B cell (primary cell): ENCODE measurements around the gene SKIC8. TPM values are rescaled to one million over a fixed set of nuclear protein-coding genes. Genes with fewer than 3 reads are reported as not detected.

Experiments used
- ATAC-seq: fragments of 200-7000 bp; cut with Tn5 transposase; one replicate; pipeline ENCODE4 v1.10.0; 2021; ENCODE audit warnings: low read depth, mild to moderate bottlenecking, moderate number of reproducible peaks, moderate library complexity
- CTCF ChIA-PET: fragments of 350-600 bp; sonication (Branson Sonifier 250); formaldehyde crosslinking; loops from one replicate; lab custom pipeline; 2021; ENCODE audit warnings: antibody characterized with exemption, inconsistent platforms; lab: Charles Lee
- POLR2A ChIA-PET: fragments of 350-600 bp; sonication (Branson Sonifier 250); formaldehyde crosslinking; loops from one replicate; lab custom pipeline; 2021; ENCODE audit warnings: antibody characterized with exemption; lab: Charles Lee
- DNase-seq: peaks from one replicate; pipeline ENCODE4 v3.0.0; 2013
- H2AFZ ChIP-seq: 2 replicates; pipeline ENCODE4 v1.6.1; 2012; ENCODE audit warnings: mild to moderate bottlenecking, low read depth, low read length; ENCODE audit not compliant: insufficient read depth, poor library complexity, severe bottlenecking
- H3K27ac ChIP-seq, 2 donors: 1 replicate in 1 of 2; 2 replicates in 1 of 2; pipeline ENCODE4 v1.5.1; 2012 to 2013; ENCODE audit warnings: low read length in 2 of 2, mild to moderate bottlenecking in 2 of 2, moderate library complexity in 1 of 2
- H3K27me3 ChIP-seq, 4 experiments: fragments of 200-600 bp in 1 of 4; sonication (generic) in 1 of 4; replicated peaks in 1 of 4; 1 replicate in 2 of 4; 2 replicates in 2 of 4; pipeline versions ENCODE4 v1.6.1 to v1.7.0; 2013 to 2016; ENCODE audit warnings: low read length in 3 of 4, mild to moderate bottlenecking in 2 of 4, mixed read lengths in 1 of 4, moderate library complexity in 1 of 4; ENCODE audit not compliant: insufficient read depth in 4 of 4, control insufficient read depth in 3 of 4; ENCODE audit errors: control extremely low read depth in 1 of 4
- H3K36me3 ChIP-seq, 2 experiments: replicated peaks in 1 of 2; 1 replicate in 1 of 2; 2 replicates in 1 of 2; pipeline versions ENCODE4 v1.6.1 to v1.7.1; 2013; ENCODE audit warnings: low read length in 1 of 2; ENCODE audit not compliant: insufficient read depth in 2 of 2, control insufficient read depth in 1 of 2; ENCODE audit errors: control extremely low read depth in 1 of 2, extremely low read depth in 1 of 2
- H3K4me1 ChIP-seq, 2 donors: fragments of 200-600 bp in 1 of 2; sonication (generic) in 1 of 2; 1 replicate in 1 of 2; 2 replicates in 1 of 2; pipeline versions ENCODE4 v1.5.1 to v1.6.1; 2013 to 2017; ENCODE audit warnings: low read length in 2 of 2; ENCODE audit not compliant: control insufficient read depth in 2 of 2, insufficient read depth in 2 of 2
- H3K4me2 ChIP-seq: replicated peaks from 2 replicates; pipeline ENCODE3; 2012; ENCODE audit warnings: mild to moderate bottlenecking, low read depth, low read length; ENCODE audit not compliant: poor library complexity, severe bottlenecking
- H3K4me3 ChIP-seq, 5 experiments: fragments of 200-600 bp in 1 of 5; sonication (generic) in 1 of 5; 1 replicate in 3 of 5; 2 replicates in 2 of 5; pipeline versions ENCODE4 v1.5.1 to v1.7.0; 2011 to 2016; ENCODE audit warnings: low read length in 4 of 5, mild to moderate bottlenecking in 4 of 5, low read depth in 2 of 5, control low read depth in 1 of 5, moderate library complexity in 1 of 5; ENCODE audit not compliant: insufficient read depth in 1 of 5; ENCODE audit errors: control extremely low read depth in 1 of 5, extremely low read depth in 1 of 5
- H3K79me2 ChIP-seq: fragments of 200-600 bp; sonication (generic); one replicate; pipeline ENCODE4 v1.6.0; 2016; ENCODE audit warnings: low read length; ENCODE audit not compliant: control insufficient read depth, insufficient read depth
- H3K9ac ChIP-seq: fragments of 200-600 bp; sonication (generic); 2 replicates; pipeline ENCODE4 v1.6.1; 2017; ENCODE audit warnings: mild to moderate bottlenecking, low read length, moderate library complexity
- H3K9me3 ChIP-seq, 3 donors: one replicate each; pipeline versions ENCODE4 v1.6.1 to v1.7.1; 2013; ENCODE audit warnings: low read length in 2 of 3; ENCODE audit not compliant: control insufficient read depth in 2 of 3, insufficient read depth in 1 of 3; ENCODE audit errors: control extremely low read depth in 1 of 3
- H4K20me1 ChIP-seq: 2 replicates; pipeline ENCODE4 v1.6.0; 2012; ENCODE audit warnings: mild to moderate bottlenecking, low read length; ENCODE audit not compliant: insufficient read depth, control insufficient read depth, poor library complexity, severe bottlenecking
- H3K27ac Mint-ChIP-seq: one replicate; pipeline ENCODE4 v1.8.0; 2021; ENCODE audit warnings: mixed read lengths
- H3K27me3 Mint-ChIP-seq: one replicate; pipeline ENCODE4 v1.8.0; 2021; ENCODE audit warnings: mixed read lengths
- H3K4me1 Mint-ChIP-seq: one replicate; pipeline ENCODE4 v1.8.0; 2021; ENCODE audit warnings: mixed read lengths
- H3K4me3 Mint-ChIP-seq: one replicate; pipeline ENCODE4 v1.8.0; 2021; ENCODE audit warnings: mixed read lengths
- H3K9me3 Mint-ChIP-seq: one replicate; pipeline ENCODE4 v1.8.0; 2022; ENCODE audit warnings: mixed read lengths; ENCODE audit not compliant: insufficient read depth
- CTCF ChIP-seq: fragments of 200-600 bp; IDR thresholded peaks from one replicate; pipeline ENCODE4 v1.8.0; 2022; ENCODE audit warnings: antibody characterized with exemption, mild to moderate bottlenecking
- EZH2 ChIP-seq: IDR thresholded peaks from 2 replicates; pipeline ENCODE4 v1.6.1; 2012; ENCODE audit warnings: borderline replicate concordance, low read depth, mild to moderate bottlenecking, moderate library complexity, low read length; ENCODE audit not compliant: insufficient read depth, poor library complexity, severe bottlenecking
- WGBS: methylation state at CpG from one replicate; pipeline ENCODE4 v1.1.5; 2013; ENCODE audit warnings: missing lambda C conversion rate; ENCODE audit not compliant: insufficient coverage; 5-methylcytosine and 5-hydroxymethylcytosine counted together
- intact Hi-C: fragments of 100-400 bp; cut with micrococcal nuclease; formaldehyde crosslinking; loops from one replicate; pipeline ENCODE4 v1.10.0; 2022
- polyA plus RNA-seq: library from polyadenylated mRNA; depleted of rRNA; stranded (reverse); fragments of >200 nt; gene quantifications from 2 replicates; pipeline ENCODE4 v1.2.3, GENCODE V29; 2012
- total RNA-seq, 2 donors: library from RNA; stranded (reverse); fragments of 120-200 nt in 1 of 2; gene quantifications; 1 replicate in 1 of 2; 2 replicates in 1 of 2; pipeline versions ENCODE4 v1.2.3 to v1.2.4, GENCODE V29; 2013 to 2022

SKIC8 gene
- total and polyA plus RNA-seq, 2 donors (not counting 1 experiment from before 2014, with no cell fraction given) = 31.9 to 40.2 TPM

GRCh38 chr15:78272776-78273175 lies 26.6 kb downstream of the SKIC8 start:
- Histone ChIP-seq H3K4me3 (no peak overlapping the region), H2AFZ (no peak overlapping the region), H3K27me3 (no peaks in the 10 kb centered on the region), H3K79me2 (no peaks in the 10 kb centered on the region), H4K20me1 (no peaks in the 10 kb centered on the region), H3K4me1 (no peaks in the 10 kb centered on the region), H3K9ac (no peak overlapping the region), H3K27ac (no peak overlapping the region), H3K9me3 (no peaks in the 10 kb centered on the region), H3K4me2 (no peak overlapping the region), H3K36me3 (no peaks in the 10 kb centered on the region)
- intact Hi-C loops = no loop called here
- no peaks in the 10 kb centered on the region for H3K9me3 Mint-ChIP-seq
- no peaks in the 10 kb centered on the region for H3K27me3 Mint-ChIP-seq
- no peak overlapping the region for H3K4me3 Mint-ChIP-seq
- no peak for ATAC-seq
- no peak overlapping the region for H3K27ac Mint-ChIP-seq
- H3K4me1 Mint-ChIP-seq = no peaks in the 10 kb centered on the region
- no peak for TF ChIP-seq EZH2
- TF ChIP-seq CTCF = no peak
- ChIA-PET CTCF (interaction anchor here (0.8 kb wide), 1 partner anchor 32 kb away, joined by 4 read pairs; no protein-coding TSS in a partner anchor), POLR2A (no interaction called here)
- 100% methylated on average over 1 of the region's 3 CpGs for WGBS
- DNase-seq = no peak

- H4K20me1 ChIP-seq = no peaks in the 10 kb centered on the region
- no peak overlapping the region for H3K9ac ChIP-seq
- H3K9me3 Mint-ChIP-seq = no peaks in the 10 kb centered on the region
- no peaks in the 10 kb centered on the region for H3K4me1 ChIP-seq
- H3K4me3 Mint-ChIP-seq = no peak overlapping the region
- TF ChIP-seq EZH2 (no peak), CTCF (no peak)
- H2AFZ ChIP-seq = no peak overlapping the region
- H3K79me2 ChIP-seq = no peaks in the 10 kb centered on the region
- H3K27me3 Mint-ChIP-seq = no peaks in the 10 kb centered on the region
- intact Hi-C loops = no loop called here
- no peak overlapping the region for H3K27ac Mint-ChIP-seq
- H3K36me3 ChIP-seq = no peaks in the 10 kb centered on the region
- H3K9me3 ChIP-seq = no peaks in the 10 kb centered on the region
- 92% methylated on average over 2 of the region's 2 CpGs for WGBS
- no peak overlapping the region for H3K4me3 ChIP-seq
- no peak for ATAC-seq
- ChIA-PET CTCF (interaction anchor here (0.8 kb wide), 1 partner anchor 32 kb away, joined by 4 read pairs; no protein-coding TSS in a partner anchor), POLR2A (no interaction called here)
- H3K4me2 ChIP-seq = no peak overlapping the region
- no peak for DNase-seq
- no peaks in the 10 kb centered on the region for H3K27me3 ChIP-seq
- H3K27ac ChIP-seq = no peak overlapping the region
- H3K4me1 Mint-ChIP-seq = no peaks in the 10 kb centered on the region
Measured at GRCh38 chr15:78272316-78272715, 27.1 kb downstream of the SKIC8 start.
